HG02763 (cell line): ENCODE measurements around the gene MTHFD2.

Experiments used
- ATAC-seq: cut with Tn5 transposase; IDR thresholded peaks from one replicate; pipeline ENCODE4 v1.9.1; 2021; ENCODE audit warnings: mild to moderate bottlenecking, moderate library complexity; ENCODE audit not compliant: unreplicated experiment

The MTHFD2 gene

DNA sequence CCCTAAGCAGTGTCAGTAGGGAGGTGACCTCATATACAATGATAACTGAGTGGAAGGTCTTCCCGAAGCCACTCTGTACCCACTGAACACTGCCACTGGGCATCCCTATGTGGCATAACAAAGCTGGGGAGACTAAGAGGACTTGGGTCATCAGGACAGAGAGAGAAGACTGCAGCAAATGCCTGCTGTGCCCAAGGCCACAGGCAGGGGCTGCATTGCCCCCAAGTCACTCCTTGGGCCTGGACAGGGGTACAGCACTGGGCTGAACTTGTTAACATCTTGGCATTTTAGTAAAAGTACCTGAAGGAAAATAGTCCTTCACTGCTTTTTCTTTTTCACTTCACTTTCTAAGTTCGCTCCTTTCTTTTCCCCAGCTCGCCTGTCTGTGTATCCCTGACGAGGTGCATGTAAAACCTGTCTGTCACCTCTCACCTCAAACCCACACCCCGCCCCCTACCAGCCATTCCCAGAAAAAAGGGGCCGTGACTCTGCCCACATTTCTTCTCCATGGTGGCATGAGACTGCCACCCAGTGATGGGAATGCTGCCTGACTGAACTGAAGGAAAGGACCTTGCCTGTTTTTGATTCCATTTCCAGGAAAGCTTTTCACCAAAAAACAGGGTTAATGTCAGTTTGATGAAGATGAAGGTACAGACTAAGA, 62.9 kb downstream of the MTHFD2 start:
- ATAC-seq = no peak

DNA sequence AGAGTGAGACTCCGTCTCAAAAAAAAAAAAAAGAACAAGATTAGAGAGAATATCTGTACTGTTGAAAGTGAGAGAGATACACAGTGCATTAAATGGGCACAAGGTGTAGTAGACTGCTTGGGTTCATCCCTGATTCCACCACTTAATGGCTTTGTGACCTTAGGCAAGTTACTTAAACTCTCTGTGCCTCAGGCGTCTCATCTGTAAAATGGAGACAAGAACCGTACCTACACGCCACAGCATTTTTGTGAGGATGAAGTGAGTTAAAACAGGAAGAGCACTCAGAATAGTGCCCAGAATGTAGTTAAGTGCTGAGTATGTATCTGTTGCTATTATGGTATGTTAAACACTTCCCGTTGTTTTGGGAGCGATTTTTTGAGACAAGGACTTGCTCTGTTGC, 64.3 kb downstream of the MTHFD2 start:
- ATAC-seq = no peak

DNA sequence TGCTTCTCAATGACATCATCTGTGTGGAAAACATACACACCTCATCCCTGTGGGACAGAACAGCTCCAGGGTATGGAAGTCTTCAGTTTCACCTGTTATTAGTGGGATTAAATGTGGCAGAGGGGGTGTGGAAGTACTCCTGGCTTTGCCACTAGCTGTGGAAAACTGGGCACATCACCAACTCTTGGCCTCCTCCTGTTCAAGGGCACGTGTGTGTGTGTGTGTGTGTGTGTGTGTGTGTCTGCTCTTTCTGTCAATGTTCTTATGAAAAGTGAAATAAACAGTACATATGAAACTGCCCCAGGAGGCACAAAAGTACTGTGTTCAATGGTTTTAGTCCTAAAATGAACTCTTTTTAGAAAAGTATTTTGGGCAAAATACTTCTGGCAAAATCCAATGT, 65.9 kb downstream of the MTHFD2 start:
- ATAC-seq = no peak

DNA sequence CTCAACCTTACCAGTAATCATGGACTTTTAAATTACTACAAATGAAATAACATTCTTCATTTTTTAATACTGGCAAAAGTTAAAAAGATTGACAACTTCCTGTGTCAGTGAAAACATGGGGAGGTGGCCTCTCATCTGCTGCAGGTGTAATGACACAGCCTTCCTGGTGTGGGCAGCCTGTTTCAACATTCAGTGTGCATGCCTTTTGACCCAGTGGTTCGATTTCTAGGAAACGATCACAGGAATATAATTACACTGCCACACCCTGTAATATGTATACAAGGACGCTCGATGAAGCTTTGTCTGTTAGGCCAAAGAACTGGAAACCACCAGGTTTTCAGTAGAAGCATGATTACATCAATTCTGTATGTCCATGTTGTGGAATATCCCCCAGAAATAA, 68.7 kb downstream of the MTHFD2 start:
- ATAC-seq = no peak
